Measurements from ENCODE around the gene FXR2. TPM values are rescaled to one million over a fixed set of nuclear protein-coding genes. Genes with fewer than 3 reads are reported as not detected.

FXR2 gene
- total and polyA plus RNA-seq, 4 donors: 6.8 to 18.3 (median 14.8) TPM

- no peak overlapping the region for H3K4me3 ChIP-seq (ENCODE audit: low read depth in 1 of 3, low read length in 3 of 3)
- H3K9ac ChIP-seq (ENCODE audit: low read depth in 1 of 2, low read length in 2 of 2): no peak overlapping the region
- no peak for DNase-seq (ENCODE audit: low spot score)
- H3K27me3 ChIP-seq (ENCODE audit: control insufficient read depth in 4 of 4, insufficient read depth in 4 of 4, low read length in 3 of 4): no peaks in the 10 kb centered on the region
- peaks cover 20 to 42% (median 27%) of the 10 kb centered on the region in 4 donors for H3K36me3 ChIP-seq (ENCODE audit: control insufficient read depth in 4 of 4, insufficient read depth in 3 of 4, low read depth in 1 of 4, low read length in 3 of 4)
- TF ChIP-seq NR2F2 (IDR thresholded peaks at IDR 0.05): no peak
- TF ChIP-seq HNF4G (IDR thresholded peaks at IDR 0.05): no peak
- TF ChIP-seq FOXA2 (IDR thresholded peaks at IDR 0.05): no peak
- TF ChIP-seq SP1 (IDR thresholded peaks at IDR 0.05): no peak
- TF ChIP-seq ZBTB33 (IDR thresholded peaks at IDR 0.05): no peak
- no peak for TF ChIP-seq HNF4A (conservative IDR thresholded peaks at IDR 0.05)
- TF ChIP-seq MAX (IDR thresholded peaks at IDR 0.05): no peak
- TF ChIP-seq RXRA (IDR thresholded peaks at IDR 0.05): no peak
- TF ChIP-seq RAD21 (IDR thresholded peaks at IDR 0.05): no peak
- TF ChIP-seq YY1 (IDR thresholded peaks at IDR 0.05): no peak
- no peak for TF ChIP-seq FOXA1 (IDR thresholded peaks at IDR 0.05)
- no peak for TF ChIP-seq TAF1 (conservative IDR thresholded peaks at IDR 0.05)
- TF ChIP-seq ATF3 (IDR thresholded peaks at IDR 0.05): no peak
- TF ChIP-seq GABPA (IDR thresholded peaks at IDR 0.05 in 1 of 2, conservative IDR thresholded peaks at IDR 0.05 in 1 of 2): no peak
- peaks cover 2 to 16% (median 5%) of the 10 kb centered on the region in 4 donors for H3K4me1 ChIP-seq (ENCODE audit: control insufficient read depth in 4 of 4, insufficient read depth in 4 of 4, low read length in 3 of 4)
- no peaks in the 10 kb centered on the region for H3K9me3 ChIP-seq (ENCODE audit: control insufficient read depth in 4 of 4, low read length in 3 of 4)
- WGBS: 84% methylated on average over 30 of the region's 30 CpGs
- H3K27ac ChIP-seq (ENCODE audit: low read depth in 1 of 2, low read length in 2 of 2): no peak overlapping the region
Measured at GRCh38 chr17:7588553-7589203, 26.0 kb downstream of the FXR2 start.

GRCh38 chr17:7587420-7588151, 27.1 kb downstream of the FXR2 start:
- Histone ChIP-seq H3K4me1 (ENCODE audit: control insufficient read depth in 4 of 4, insufficient read depth in 4 of 4, low read length in 3 of 4) (peaks cover 3 to 23% (median 12%) of the 10 kb centered on the region in 4 donors), H3K9me3 (ENCODE audit: control insufficient read depth in 4 of 4, low read length in 3 of 4) (no peaks in the 10 kb centered on the region), H3K9ac (ENCODE audit: low read depth in 1 of 2, low read length in 2 of 2) (no peak overlapping the region), H3K27ac (ENCODE audit: low read depth in 1 of 2, low read length in 2 of 2) (no peak overlapping the region), H3K4me3 (ENCODE audit: low read depth in 1 of 3, low read length in 3 of 3) (no peak overlapping the region), H3K36me3 (ENCODE audit: control insufficient read depth in 4 of 4, insufficient read depth in 3 of 4, low read depth in 1 of 4, low read length in 3 of 4) (peaks cover 14 to 31% (median 17%) of the 10 kb centered on the region in 4 donors), H3K27me3 (ENCODE audit: control insufficient read depth in 4 of 4, insufficient read depth in 4 of 4, low read length in 3 of 4) (no peaks in the 10 kb centered on the region)
- TF ChIP-seq HNF4G (IDR thresholded peaks at IDR 0.05) (no peak), GABPA (IDR thresholded peaks at IDR 0.05 in 1 of 2, conservative IDR thresholded peaks at IDR 0.05 in 1 of 2) (no peak), REST (IDR thresholded peaks at IDR 0.05) (no peak), ATF3 (IDR thresholded peaks at IDR 0.05) (no peak)
- DNase-seq (ENCODE audit: low spot score): no peak
- WGBS: 87% methylated on average over 12 of the region's 12 CpGs

All from liver (tissue), 9 donors.